ENCODE measurements around the gene MYO1D.

The MYO1D gene

GRCh38 chr17:32604966-32605365 lies 272.0 kb downstream of the MYO1D start:
- Histone ChIP-seq H4K20me1 (ENCODE audit: insufficient read depth, low read length) (no peaks in the 10 kb centered on the region), H3K9me2 (replicated peaks; ENCODE audit: insufficient read depth, low read length) (no peaks in the 10 kb centered on the region), H3K79me2 (ENCODE audit: low read length) (no peaks in the 10 kb centered on the region), H3F3A (ENCODE audit: insufficient read depth, low read length) (no peaks in the 10 kb centered on the region), H3K27ac (ENCODE audit: low read length) (no peak overlapping the region), H3K4me3 (ENCODE audit: low read length) (no peak overlapping the region), H3K9ac (ENCODE audit: low read length) (no peak overlapping the region), H3K4me2 (ENCODE audit: low read depth, low read length) (no peak overlapping the region), H3K36me3 (replicated peaks; ENCODE audit: insufficient read depth, low read length) (no peaks in the 10 kb centered on the region), H3K4me1 (ENCODE audit: low read length) (no peaks in the 10 kb centered on the region), H2AFZ (ENCODE audit: low read length) (no peak overlapping the region), H3K9me3 (replicated peaks; ENCODE audit: insufficient read depth, low read length) (no peaks in the 10 kb centered on the region), H3K27me3 (replicated peaks; ENCODE audit: insufficient read depth, low read length) (no peaks in the 10 kb centered on the region)
- no peak for TF ChIP-seq CTCF (IDR thresholded peaks at IDR 0.05; ENCODE audit: low read length)
- no peak for TF ChIP-seq EZH2 (optimal IDR thresholded peaks at IDR 0.05; ENCODE audit: low read depth, low read length)
- TF ChIP-seq EZH2phosphoT487 (IDR thresholded peaks at IDR 0.05; ENCODE audit: low read length): no peak
- DNase-seq: no peak

GRCh38 chr17:32602396-32602795 lies 274.5 kb downstream of the MYO1D start:
- Histone ChIP-seq H3K36me3 (replicated peaks; ENCODE audit: insufficient read depth, low read length) (no peaks in the 10 kb centered on the region), H3F3A (ENCODE audit: insufficient read depth, low read length) (no peaks in the 10 kb centered on the region), H3K9ac (ENCODE audit: low read length) (no peak overlapping the region), H3K9me2 (replicated peaks; ENCODE audit: insufficient read depth, low read length) (no peaks in the 10 kb centered on the region), H3K4me2 (ENCODE audit: low read depth, low read length) (no peak overlapping the region), H4K20me1 (ENCODE audit: insufficient read depth, low read length) (no peaks in the 10 kb centered on the region), H2AFZ (ENCODE audit: low read length) (no peak overlapping the region), H3K4me3 (ENCODE audit: low read length) (no peak overlapping the region), H3K27ac (ENCODE audit: low read length) (no peak overlapping the region), H3K27me3 (replicated peaks; ENCODE audit: insufficient read depth, low read length) (no peaks in the 10 kb centered on the region), H3K79me2 (ENCODE audit: low read length) (no peaks in the 10 kb centered on the region), H3K4me1 (ENCODE audit: low read length) (no peaks in the 10 kb centered on the region), H3K9me3 (replicated peaks; ENCODE audit: insufficient read depth, low read length) (no peaks in the 10 kb centered on the region)
- TF ChIP-seq EZH2 (optimal IDR thresholded peaks at IDR 0.05; ENCODE audit: low read depth, low read length) (no peak), EZH2phosphoT487 (IDR thresholded peaks at IDR 0.05; ENCODE audit: low read length) (no peak), CTCF (IDR thresholded peaks at IDR 0.05; ENCODE audit: low read length) (no peak)
- no peak for DNase-seq

GRCh38 chr17:32601866-32602265 lies 275.1 kb downstream of the MYO1D start:
- no peaks in the 10 kb centered on the region for H3K36me3 ChIP-seq (replicated peaks; ENCODE audit: insufficient read depth, low read length)
- no peaks in the 10 kb centered on the region for H3K79me2 ChIP-seq (ENCODE audit: low read length)
- no peak for DNase-seq
- H3K4me1 ChIP-seq (ENCODE audit: low read length): no peaks in the 10 kb centered on the region
- no peak overlapping the region for H3K4me3 ChIP-seq (ENCODE audit: low read length)
- TF ChIP-seq EZH2phosphoT487 (IDR thresholded peaks at IDR 0.05; ENCODE audit: low read length) (no peak), EZH2 (optimal IDR thresholded peaks at IDR 0.05; ENCODE audit: low read depth, low read length) (no peak), CTCF (IDR thresholded peaks at IDR 0.05; ENCODE audit: low read length) (no peak)
- no peaks in the 10 kb centered on the region for H3K9me2 ChIP-seq (replicated peaks; ENCODE audit: insufficient read depth, low read length)
- no peaks in the 10 kb centered on the region for H3K9me3 ChIP-seq (replicated peaks; ENCODE audit: insufficient read depth, low read length)
- no peak overlapping the region for H3K27ac ChIP-seq (ENCODE audit: low read length)
- H3K4me2 ChIP-seq (ENCODE audit: low read depth, low read length): no peak overlapping the region
- H3F3A ChIP-seq (ENCODE audit: insufficient read depth, low read length): peaks cover 4% of the 10 kb centered on the region; the same call in 1 of the 2 replicates
- H3K9ac ChIP-seq (ENCODE audit: low read length): no peak overlapping the region
- no peaks in the 10 kb centered on the region for H4K20me1 ChIP-seq (ENCODE audit: insufficient read depth, low read length)
- H3K27me3 ChIP-seq (replicated peaks; ENCODE audit: insufficient read depth, low read length): no peaks in the 10 kb centered on the region
- H2AFZ ChIP-seq (ENCODE audit: low read length): no peak overlapping the region

Data from MM.1S (cell line).